Liver (tissue), 9 donors: ENCODE results near the gene VWA5B2. TPM values are rescaled to one million over a fixed set of nuclear protein-coding genes. Genes with fewer than 3 reads are reported as not detected.

Experiments
- DNase-seq: peaks from one replicate; pipeline ENCODE4 v3.0.0-alpha.2; 2017; ENCODE audit warnings: low spot score
- H3K27ac ChIP-seq, 2 donors: one replicate each; pipeline ENCODE4 v1.7.0; 2013; ENCODE audit warnings: inconsistent platforms in 2 of 2, low read length in 2 of 2, control low read depth in 1 of 2, low read depth in 1 of 2, mild to moderate bottlenecking in 1 of 2
- H3K27me3 ChIP-seq, 4 donors: one replicate each; pipeline versions ENCODE4 v1.6.1 to v1.7.0; 2013; ENCODE audit warnings: low read length in 3 of 4, inconsistent platforms in 1 of 4, mild to moderate bottlenecking in 1 of 4, moderate library complexity in 1 of 4; ENCODE audit not compliant: control insufficient read depth in 4 of 4, insufficient read depth in 4 of 4
- H3K36me3 ChIP-seq, 4 donors: one replicate each; pipeline versions ENCODE4 v1.6.1 to v1.7.0; 2013; ENCODE audit warnings: low read length in 3 of 4, mild to moderate bottlenecking in 3 of 4, low read depth in 1 of 4, moderate library complexity in 1 of 4; ENCODE audit not compliant: control insufficient read depth in 4 of 4, insufficient read depth in 3 of 4
- H3K4me1 ChIP-seq, 4 donors: one replicate each; pipeline versions ENCODE4 v1.6.1 to v1.7.0; 2013; ENCODE audit warnings: low read length in 3 of 4, mild to moderate bottlenecking in 3 of 4, moderate library complexity in 1 of 4; ENCODE audit not compliant: control insufficient read depth in 4 of 4, insufficient read depth in 4 of 4
- H3K4me3 ChIP-seq, 3 donors: one replicate each; pipeline versions ENCODE4 v1.6.1 to v1.7.0; 2013; ENCODE audit warnings: low read length in 3 of 3, control low read depth in 1 of 3, low read depth in 1 of 3, mild to moderate bottlenecking in 1 of 3
- H3K9ac ChIP-seq, 2 donors: one replicate each; pipeline ENCODE4 v1.7.0; 2013; ENCODE audit warnings: low read length in 2 of 2, mild to moderate bottlenecking in 2 of 2, moderate library complexity in 2 of 2, control low read depth in 1 of 2, low read depth in 1 of 2
- H3K9me3 ChIP-seq, 4 donors: one replicate each; pipeline versions ENCODE4 v1.6.1 to v1.7.0; 2013; ENCODE audit warnings: low read length in 3 of 4; ENCODE audit not compliant: control insufficient read depth in 4 of 4
- ATF3 ChIP-seq: IDR thresholded peaks from 2 replicates; pipeline ENCODE4 v1.6.1; 2016; ENCODE audit warnings: antibody characterized with exemption
- CTCF ChIP-seq: fragments of 150-350 bp; IDR thresholded peaks from 2 replicates; pipeline ENCODE4 v1.5.1; 2017; ENCODE audit warnings: improper control_type of control experiment, low read depth, low read length; ENCODE audit not compliant: missing input control
- EGR1 ChIP-seq, 2 donors: IDR thresholded peaks; 2 replicates each; pipeline ENCODE4 v1.6.1; 2016 to 2018; ENCODE audit warnings: antibody characterized with exemption in 2 of 2, low read depth in 2 of 2
- FOXA1 ChIP-seq: IDR thresholded peaks from 2 replicates; pipeline ENCODE4 v1.6.1; 2016; ENCODE audit warnings: antibody characterized with exemption
- FOXA2 ChIP-seq: IDR thresholded peaks from 2 replicates; pipeline ENCODE4 v1.6.1; 2016; ENCODE audit warnings: antibody characterized with exemption
- GABPA ChIP-seq, 2 donors: IDR thresholded peaks in 1 of 2; conservative IDR thresholded peaks in 1 of 2; 2 replicates each; pipeline ENCODE4 v1.6.1; 2016; ENCODE audit warnings: antibody characterized with exemption in 2 of 2, mild to moderate bottlenecking in 1 of 2, moderate library complexity in 1 of 2
- HNF4A ChIP-seq, 2 donors: conservative IDR thresholded peaks; 2 replicates each; pipeline ENCODE4 v1.6.1; 2016; ENCODE audit warnings: antibody characterized with exemption in 2 of 2, mild to moderate bottlenecking in 2 of 2
- HNF4G ChIP-seq: IDR thresholded peaks from 2 replicates; pipeline ENCODE4 v1.6.1; 2016; ENCODE audit warnings: antibody characterized with exemption
- JUND ChIP-seq, 2 donors: IDR thresholded peaks; 2 replicates each; pipeline ENCODE4 v1.6.1; 2016; ENCODE audit warnings: antibody characterized with exemption in 2 of 2
- NR2F2 ChIP-seq: IDR thresholded peaks from 2 replicates; pipeline ENCODE4 v1.6.1; 2016; ENCODE audit warnings: antibody characterized with exemption
- RAD21 ChIP-seq, 2 donors: IDR thresholded peaks; 2 replicates each; pipeline ENCODE4 v1.6.1; 2016; ENCODE audit warnings: antibody characterized with exemption in 2 of 2, mild to moderate bottlenecking in 2 of 2
- REST ChIP-seq: IDR thresholded peaks from 2 replicates; pipeline ENCODE4 v1.6.1; 2016; ENCODE audit warnings: antibody characterized with exemption, mild to moderate bottlenecking
- RXRA ChIP-seq, 2 donors: IDR thresholded peaks; 2 replicates each; pipeline ENCODE4 v1.6.1; 2017 to 2018; ENCODE audit warnings: antibody characterized with exemption in 2 of 2, mild to moderate bottlenecking in 1 of 2
- SP1 ChIP-seq: IDR thresholded peaks from 2 replicates; pipeline ENCODE4 v1.6.1; 2018; ENCODE audit warnings: antibody characterized with exemption, mild to moderate bottlenecking
- TAF1 ChIP-seq: conservative IDR thresholded peaks from 2 replicates; pipeline ENCODE4 v1.6.1; 2016; ENCODE audit warnings: antibody characterized with exemption, mild to moderate bottlenecking
- YY1 ChIP-seq: IDR thresholded peaks from 2 replicates; pipeline ENCODE4 v1.6.1; 2016; ENCODE audit warnings: antibody characterized with exemption, mild to moderate bottlenecking
- ZBTB33 ChIP-seq: IDR thresholded peaks from 2 replicates; pipeline ENCODE4 v1.6.1; 2016; ENCODE audit warnings: antibody characterized with exemption
- WGBS: extraction: QIAGEN DNeasy Blood & Tissue Kit; methylation state at CpG from one replicate; pipeline ENCODE4 v1.1.7; 2013; 5-methylcytosine and 5-hydroxymethylcytosine counted together
- polyA plus RNA-seq, 2 donors: library from polyadenylated mRNA; stranded (reverse) in 1 of 2; unstranded in 1 of 2; fragments of 200-250 nt in 1 of 2; fragments of >200 nt in 1 of 2; fragmentation: Nextera tagmentation in 1 of 2; extraction: Ambion mirVana in 1 of 2; gene quantifications; one replicate each; pipeline versions ENCODE4 v1.2.1 to v1.2.3, GENCODE V29; 2013 to 2015
- total RNA-seq, 2 donors: library from RNA; depleted of rRNA; stranded (reverse); fragments of >200 nt; gene quantifications; one replicate each; pipeline ENCODE4 v1.2.3, GENCODE V29; 2014
- TF ChIP-seq, protein P1 (sequence below): IDR thresholded peaks from 2 replicates; pipeline ENCODE4 v1.6.1; 2016; ENCODE audit warnings: antibody characterized with exemption
- donor health status: healthy.
- donor health status: healthy.
- donor health status: healthy.
- donor health status: healthy.
- donor health status: healthy.

VWA5B2 gene
- total and polyA plus RNA-seq, 4 donors = under 0.01 to 0.14 (median 0.08) TPM; not detected in 1

GRCh38 chr3:184192889-184193288 is 36.5 kb upstream of the VWA5B2 start:
- Histone ChIP-seq H3K9ac (no peak overlapping the region), H3K4me3 (no peak overlapping the region), H3K9me3 (no peaks in the 10 kb centered on the region), H3K27ac (no peak overlapping the region), H3K27me3 (no peaks in the 10 kb centered on the region), H3K4me1 (peaks cover 0 to 8% (median under 1%) of the 10 kb centered on the region in 4 donors), H3K36me3 (peaks cover 28 to 77% (median 64%) of the 10 kb centered on the region in 4 donors)
- no peak for DNase-seq
- TF ChIP-seq YY1 (no peak), GABPA (IDR thresholded peaks at IDR 0.05 in 1 of 2, conservative IDR thresholded peaks at IDR 0.05 in 1 of 2) (no peak), EGR1 (IDR thresholded peaks at IDR 0.05; ENCODE audit: low read depth in 2 of 2) (no peak), CTCF (no peak), SP1 (no peak), ZBTB33 (no peak), JUND (IDR thresholded peaks at IDR 0.05) (no peak), FOXA1 (no peak), RXRA (IDR thresholded peaks at IDR 0.05) (no peak), FOXA2 (no peak), NR2F2 (no peak)
- 95% methylated on average over 10 of the region's 10 CpGs for WGBS

- TF ChIP-seq CTCF (no peak), NR2F2 (no peak), ATF3 (no peak), SP1 (no peak), EGR1 (IDR thresholded peaks at IDR 0.05; ENCODE audit: low read depth in 2 of 2) (no peak), HNF4A (conservative IDR thresholded peaks at IDR 0.05) (no peak), REST (no peak), HNF4G (no peak), YY1 (no peak), FOXA1 (no peak), RAD21 (IDR thresholded peaks at IDR 0.05) (no peak), RXRA (IDR thresholded peaks at IDR 0.05) (no peak), FOXA2 (no peak), GABPA (IDR thresholded peaks at IDR 0.05 in 1 of 2, conservative IDR thresholded peaks at IDR 0.05 in 1 of 2) (no peak), ZBTB33 (no peak), TAF1 (no peak), JUND (IDR thresholded peaks at IDR 0.05) (no peak)
- TF ChIP-seq, protein P1, sequence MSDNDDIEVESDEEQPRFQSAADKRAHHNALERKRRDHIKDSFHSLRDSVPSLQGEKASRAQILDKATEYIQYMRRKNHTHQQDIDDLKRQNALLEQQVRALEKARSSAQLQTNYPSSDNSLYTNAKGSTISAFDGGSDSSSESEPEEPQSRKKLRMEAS = no peak
- 89% methylated on average over 9 of the region's 9 CpGs for WGBS
- no peak for DNase-seq
- Histone ChIP-seq H3K9ac (no peak overlapping the region), H3K27me3 (no peaks in the 10 kb centered on the region), H3K36me3 (peaks cover 19 to 67% (median 54%) of the 10 kb centered on the region in 4 donors), H3K9me3 (no peaks in the 10 kb centered on the region), H3K4me3 (no peak overlapping the region), H3K27ac (no peak overlapping the region), H3K4me1 (no peaks in the 10 kb centered on the region)
These were observed 35.3 kb upstream of the VWA5B2 start for GRCh38 chr3:184193991-184194539.
